ENCODE data around the gene UROD. TPM values are rescaled to one million over a fixed set of nuclear protein-coding genes. Genes with fewer than 3 reads are reported as not detected.

Gene UROD
- total RNA-seq, 3 donors from 2014 or later: 74.1 to 115 (median 77.1) TPM

DNA sequence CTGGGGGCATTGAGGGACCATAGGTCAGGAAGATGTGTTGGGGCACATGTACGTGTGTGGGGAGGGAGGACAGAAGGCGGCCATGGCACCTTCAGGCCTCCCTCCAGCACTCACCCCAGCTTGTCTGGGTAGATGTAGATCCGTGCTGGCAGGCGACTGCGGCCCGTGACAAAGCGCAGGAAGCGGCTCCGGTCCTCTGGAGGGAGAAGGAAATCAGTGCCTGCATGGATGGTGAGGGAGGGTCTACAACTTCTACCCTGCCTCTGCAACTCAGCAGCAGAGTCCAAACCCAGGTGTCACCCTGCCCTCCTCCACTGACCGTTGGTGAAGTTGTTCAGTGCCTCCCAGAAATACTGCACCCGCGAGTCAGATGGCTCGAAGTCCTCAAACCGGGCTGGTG is 8.3 kb upstream of the UROD start:
- Histone ChIP-seq H3K36me3 (peaks cover 18% of the 10 kb centered on the region), H3K4me3 (no peak overlapping the region), H3K27me3 (no peaks in the 10 kb centered on the region), H3K4me1 (no peaks in the 10 kb centered on the region), H3K27ac (no peak overlapping the region), H3K9me3 (no peaks in the 10 kb centered on the region)
- DNase-seq (ENCODE audit: low spot score in 2 of 2): no peak
- TF ChIP-seq POLR2AphosphoS5 (IDR thresholded peaks at IDR 0.05): no peak
- TF ChIP-seq CTCF (IDR thresholded peaks at IDR 0.05): no peak
- TF ChIP-seq POLR2A (IDR thresholded peaks at IDR 0.05): no peak
- intact Hi-C loops (cut with DNase I; ENCODE audit: low total_unique reads): loop anchor here (5.0 kb wide), 1 partner anchor 1509 kb away; no protein-coding TSS in a partner anchor

- Histone ChIP-seq H3K4me1 (peaks cover under 1 to 2% of the 10 kb centered on the region in 2 donors), H3K27me3 (no peaks in the 10 kb centered on the region), H3K4me3 (no peak overlapping the region), H3K9me3 (no peaks in the 10 kb centered on the region), H3K36me3 (peaks cover 18% of the 10 kb centered on the region), H3K27ac (no peak overlapping the region)
- DNase-seq (ENCODE audit: low spot score in 2 of 2): no peak
- TF ChIP-seq CTCF (IDR thresholded peaks at IDR 0.05) (no peak), POLR2AphosphoS5 (IDR thresholded peaks at IDR 0.05) (no peak), POLR2A (IDR thresholded peaks at IDR 0.05) (no peak)
- intact Hi-C loops (cut with DNase I; ENCODE audit: low total_unique reads): loop anchor here (5.0 kb wide), 1 partner anchor 1508 kb away; no protein-coding TSS in a partner anchor
These were observed 7.7 kb upstream of the UROD start for GRCh38 chr1:45004281-45004920.

DNA sequence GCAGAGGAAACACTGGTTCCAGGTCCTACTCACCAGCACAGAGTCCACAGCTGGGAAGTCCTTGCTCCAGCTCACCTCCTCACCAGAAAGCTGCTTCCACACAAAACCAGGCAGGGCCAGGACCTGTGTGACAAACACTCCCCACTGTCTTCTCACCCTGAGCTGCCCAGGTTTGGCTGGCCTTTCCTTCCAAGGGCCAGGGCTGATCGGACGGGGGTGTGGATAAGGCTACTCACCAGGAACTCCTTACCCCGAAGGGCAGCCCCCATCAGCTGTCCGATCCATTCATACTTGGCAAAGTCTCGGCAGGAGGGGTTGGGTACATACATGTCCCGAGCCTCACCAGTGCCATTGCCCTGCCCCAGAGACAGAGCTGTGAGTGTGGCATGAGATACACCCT is 6.3 kb upstream of the UROD start:
- no peaks in the 10 kb centered on the region for H3K9me3 ChIP-seq
- intact Hi-C loops (cut with DNase I; ENCODE audit: low total_unique reads): no loop called here

GRCh38 chr1:45007311-45007710 is 4.7 kb upstream of the UROD start:
- peak in 1 of 2 donors; percentile 17 for DNase-seq (ENCODE audit: low spot score in 2 of 2)
- H3K9me3 ChIP-seq: no peaks in the 10 kb centered on the region
- no peak overlapping the region for H3K27ac ChIP-seq
- no peak for TF ChIP-seq CTCF (IDR thresholded peaks at IDR 0.05)
- TF ChIP-seq POLR2A (IDR thresholded peaks at IDR 0.05): no peak
- no peak for TF ChIP-seq POLR2AphosphoS5 (IDR thresholded peaks at IDR 0.05)
- no peak overlapping the region for H3K4me3 ChIP-seq
- peaks cover 18% of the 10 kb centered on the region for H3K36me3 ChIP-seq
- peaks cover 5 to 16% of the 10 kb centered on the region in 2 donors for H3K4me1 ChIP-seq
- H3K27me3 ChIP-seq: no peaks in the 10 kb centered on the region
- intact Hi-C loops (cut with DNase I; ENCODE audit: low total_unique reads): no loop called here

More for the DNA sequence above, 6.3 kb upstream of the UROD start:
- Histone ChIP-seq H3K27ac (no peak overlapping the region), H3K4me3 (no peak overlapping the region), H3K4me1 (peaks cover 5 to 12% of the 10 kb centered on the region in 2 donors), H3K27me3 (no peaks in the 10 kb centered on the region), H3K36me3 (peaks cover 18% of the 10 kb centered on the region)
- TF ChIP-seq CTCF (IDR thresholded peaks at IDR 0.05): no peak
- TF ChIP-seq POLR2AphosphoS5 (IDR thresholded peaks at IDR 0.05): no peak
- no peak for TF ChIP-seq POLR2A (IDR thresholded peaks at IDR 0.05)
- DNase-seq (ENCODE audit: low spot score in 2 of 2): peak in 1 of 2 donors; percentile 10

- peak in 1 of 2 donors; percentile 8 for DNase-seq (ENCODE audit: low spot score in 2 of 2)
- intact Hi-C loops (cut with DNase I; ENCODE audit: low total_unique reads): no loop called here
- no peak overlapping the region for H3K27ac ChIP-seq
- H3K9me3 ChIP-seq: no peaks in the 10 kb centered on the region
- H3K36me3 ChIP-seq: peaks cover 18% of the 10 kb centered on the region
- H3K27me3 ChIP-seq: no peaks in the 10 kb centered on the region
- TF ChIP-seq CTCF (IDR thresholded peaks at IDR 0.05): no peak
- no peak for TF ChIP-seq POLR2A (IDR thresholded peaks at IDR 0.05)
- TF ChIP-seq POLR2AphosphoS5 (IDR thresholded peaks at IDR 0.05): no peak
- H3K4me3 ChIP-seq: no peak overlapping the region
- peaks cover 5 to 22% of the 10 kb centered on the region in 2 donors for H3K4me1 ChIP-seq
These were observed 4.0 kb upstream of the UROD start for GRCh38 chr1:45008076-45008475.
